Mesenchymal stem cell (in vitro differentiated cells and primary cell): Measurements from ENCODE around the gene HMBS.

Source experiments
- DNase-seq: peaks from one replicate; pipeline ENCODE4 v3.0.0-alpha.2; 2013
- H2AFZ ChIP-seq: one replicate; pipeline ENCODE4 v1.6.1; 2013; ENCODE audit warnings: low read depth, mild to moderate bottlenecking, control low read depth, inconsistent platforms, low read length, moderate library complexity
- H2AK5ac ChIP-seq: 2 replicates; pipeline ENCODE4 v1.6.1; 2013; ENCODE audit warnings: low read length, moderate library complexity, mild to moderate bottlenecking, inconsistent platforms; ENCODE audit not compliant: severe bottlenecking
- H2BK120ac ChIP-seq: one replicate; pipeline ENCODE4 v1.6.1; 2013; ENCODE audit warnings: low read depth, mild to moderate bottlenecking, inconsistent platforms, low read length, moderate library complexity
- H2BK12ac ChIP-seq, 2 experiments: one replicate each; pipeline ENCODE4 v1.6.1; 2013; ENCODE audit warnings: inconsistent platforms in 2 of 2, low read length in 2 of 2, mild to moderate bottlenecking in 2 of 2, moderate library complexity in 2 of 2, control low read depth in 1 of 2
- H2BK15ac ChIP-seq: one replicate; pipeline ENCODE4 v1.6.1; 2013; ENCODE audit warnings: mild to moderate bottlenecking, low read depth, inconsistent platforms; ENCODE audit not compliant: poor library complexity, severe bottlenecking
- H2BK5ac ChIP-seq: 2 replicates; pipeline ENCODE4 v1.6.1; 2013; ENCODE audit warnings: low read depth, mild to moderate bottlenecking, low read length, control low read depth, inconsistent platforms; ENCODE audit not compliant: poor library complexity, severe bottlenecking
- H3K14ac ChIP-seq, 2 experiments: one replicate each; pipeline ENCODE4 v1.6.1; 2013; ENCODE audit warnings: inconsistent platforms in 2 of 2, low read length in 2 of 2, control low read depth in 1 of 2, mild to moderate bottlenecking in 1 of 2, moderate library complexity in 1 of 2
- H3K18ac ChIP-seq, 2 experiments: one replicate each; pipeline ENCODE4 v1.6.1; 2013; ENCODE audit warnings: inconsistent platforms in 2 of 2, low read length in 2 of 2, control low read depth in 1 of 2, low read depth in 1 of 2, mild to moderate bottlenecking in 1 of 2
- H3K23ac ChIP-seq, 2 experiments: one replicate each; pipeline ENCODE4 v1.6.1; 2013; ENCODE audit warnings: inconsistent platforms in 2 of 2, low read length in 2 of 2, mild to moderate bottlenecking in 2 of 2, moderate library complexity in 2 of 2, control low read depth in 1 of 2
- H3K27ac ChIP-seq: 2 replicates; pipeline ENCODE4 v1.5.1; 2013; ENCODE audit warnings: mild to moderate bottlenecking, moderate library complexity, low read length, control low read depth, inconsistent platforms; ENCODE audit not compliant: poor library complexity, severe bottlenecking
- H3K27me3 ChIP-seq, 2 experiments: 2 replicates each; pipeline versions ENCODE4 v1.6.1 to v1.7.0; 2013; ENCODE audit warnings: low read length in 2 of 2, mild to moderate bottlenecking in 2 of 2, moderate library complexity in 2 of 2, control low read depth in 1 of 2, inconsistent platforms in 1 of 2; ENCODE audit not compliant: control insufficient read depth in 1 of 2, insufficient read depth in 1 of 2
- H3K36me3 ChIP-seq, 2 experiments: 2 replicates each; pipeline versions ENCODE4 v1.6.1 to v1.7.0; 2013; ENCODE audit warnings: low read length in 2 of 2, control low read depth in 1 of 2, inconsistent platforms in 1 of 2, low read depth in 1 of 2, mild to moderate bottlenecking in 1 of 2; ENCODE audit not compliant: insufficient read depth in 2 of 2, control insufficient read depth in 1 of 2
- H3K4ac ChIP-seq, 2 experiments: one replicate each; pipeline ENCODE4 v1.6.1; 2013; ENCODE audit warnings: inconsistent platforms in 2 of 2, low read length in 2 of 2, mild to moderate bottlenecking in 2 of 2, moderate library complexity in 2 of 2, control low read depth in 1 of 2, low read depth in 1 of 2
- H3K4me1 ChIP-seq: 2 replicates; pipeline ENCODE4 v1.6.1; 2013; ENCODE audit warnings: low read depth, low read length, control low read depth; ENCODE audit not compliant: control insufficient read depth, insufficient read depth
- H3K4me2 ChIP-seq: 2 replicates; pipeline ENCODE4 v1.6.1; 2013; ENCODE audit warnings: low read length, mild to moderate bottlenecking, inconsistent platforms; ENCODE audit not compliant: poor library complexity, severe bottlenecking
- H3K4me3 ChIP-seq, 2 experiments: 2 replicates each; pipeline versions ENCODE4 v1.5.1 to v1.7.0; 2013; ENCODE audit warnings: low read length in 2 of 2, mild to moderate bottlenecking in 2 of 2, control low read depth in 1 of 2, low read depth in 1 of 2; ENCODE audit not compliant: insufficient read depth in 1 of 2
- H3K79me1 ChIP-seq: replicated peaks from 2 replicates; pipeline ENCODE4 v1.6.1; 2013; ENCODE audit warnings: mild to moderate bottlenecking, control low read depth, low read length, inconsistent platforms; ENCODE audit not compliant: poor library complexity, severe bottlenecking
- H3K9ac ChIP-seq: 2 replicates; pipeline ENCODE4 v1.7.0; 2013; ENCODE audit warnings: mild to moderate bottlenecking, low read length, moderate library complexity
- H3K9me3 ChIP-seq: 2 replicates; pipeline ENCODE4 v1.7.0; 2013; ENCODE audit warnings: mild to moderate bottlenecking, low read length; ENCODE audit not compliant: control insufficient read depth
- H4K8ac ChIP-seq: one replicate; pipeline ENCODE4 v1.6.1; 2013; ENCODE audit warnings: inconsistent platforms, mild to moderate bottlenecking, low read length, moderate library complexity
- H4K91ac ChIP-seq: one replicate; pipeline ENCODE4 v1.6.1; 2013; ENCODE audit warnings: mild to moderate bottlenecking, low read length, inconsistent platforms
- WGBS: methylation state at CpG from one replicate; pipeline ENCODE4 v1.1.7; 2013; ENCODE audit warnings: mixed read lengths; 5-methylcytosine and 5-hydroxymethylcytosine counted together

The HMBS gene

GRCh38 chr11:119112314-119113020 lies 27.8 kb downstream of the HMBS start:
- Histone ChIP-seq H2BK15ac (no peak overlapping the region), H3K79me1 (peaks cover 24% of the 10 kb centered on the region), H3K4me3 (no peak overlapping the region), H3K4ac (no peak overlapping the region), H4K8ac (no peak overlapping the region), H3K27ac (no peak overlapping the region), H2AK5ac (no peak overlapping the region), H2BK120ac (no peak overlapping the region), H2BK5ac (no peak overlapping the region), H3K18ac (no peak overlapping the region), H3K4me1 (peaks cover 13% of the 10 kb centered on the region), H3K36me3 (peaks cover 56 to 62% of the 10 kb centered on the region in 2 experiments), H3K9me3 (no peaks in the 10 kb centered on the region), H3K4me2 (no peak overlapping the region), H3K14ac (no peak overlapping the region), H3K23ac (no peak overlapping the region), H3K27me3 (no peaks in the 10 kb centered on the region), H4K91ac (no peak overlapping the region), H2AFZ (no peak overlapping the region), H3K9ac (no peak overlapping the region), H2BK12ac (no peak overlapping the region)
- no peak for DNase-seq
- 96% methylated on average over 12 of the region's 12 CpGs for WGBS

DNA sequence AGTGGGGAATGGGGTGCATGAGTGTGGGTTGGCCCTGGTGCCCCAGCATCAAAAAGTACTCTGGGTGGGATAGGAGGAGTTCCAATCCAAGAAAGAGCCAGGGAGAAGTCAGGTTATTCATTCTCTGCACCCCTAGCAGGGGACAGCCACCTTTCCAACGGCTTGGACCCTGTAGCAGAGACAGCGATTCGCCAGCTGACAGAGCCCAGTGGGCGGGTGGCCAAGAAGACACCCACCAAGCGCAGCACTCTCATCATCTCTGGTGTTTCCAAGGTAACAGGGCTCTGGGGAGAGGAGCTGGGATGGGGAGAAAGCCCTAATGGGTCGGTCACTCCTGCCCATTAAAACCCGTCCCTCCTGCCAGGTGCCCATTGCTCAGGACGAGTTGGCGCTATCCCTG lies 29.0 kb downstream of the HMBS start:
- no peak overlapping the region for H3K4me2 ChIP-seq
- H2BK120ac ChIP-seq, result no peak overlapping the region
- H3K9me3 ChIP-seq, result no peaks in the 10 kb centered on the region
- peaks cover 3% of the 10 kb centered on the region for H3K4me1 ChIP-seq
- H3K9ac ChIP-seq, result no peak overlapping the region
- H2BK15ac ChIP-seq, result no peak overlapping the region
- no peak overlapping the region for H2BK12ac ChIP-seq
- H3K4ac ChIP-seq, result no peak overlapping the region
- H3K27me3 ChIP-seq, result no peaks in the 10 kb centered on the region
- no peak overlapping the region for H2BK5ac ChIP-seq
- H2AK5ac ChIP-seq, result no peak overlapping the region
- H4K8ac ChIP-seq, result no peak overlapping the region
- H3K79me1 ChIP-seq, result peaks cover 14% of the 10 kb centered on the region
- WGBS, result 99% methylated on average over 9 of the region's 9 CpGs
- H3K18ac ChIP-seq, result no peak overlapping the region
- H3K4me3 ChIP-seq, result no peak overlapping the region
- no peak overlapping the region for H4K91ac ChIP-seq
- no peak overlapping the region for H3K27ac ChIP-seq
- no peak overlapping the region for H3K23ac ChIP-seq
- H3K14ac ChIP-seq, result no peak overlapping the region
- DNase-seq, result no peak
- peaks cover 56 to 66% of the 10 kb centered on the region in 2 experiments for H3K36me3 ChIP-seq
- no peak overlapping the region for H2AFZ ChIP-seq

DNA sequence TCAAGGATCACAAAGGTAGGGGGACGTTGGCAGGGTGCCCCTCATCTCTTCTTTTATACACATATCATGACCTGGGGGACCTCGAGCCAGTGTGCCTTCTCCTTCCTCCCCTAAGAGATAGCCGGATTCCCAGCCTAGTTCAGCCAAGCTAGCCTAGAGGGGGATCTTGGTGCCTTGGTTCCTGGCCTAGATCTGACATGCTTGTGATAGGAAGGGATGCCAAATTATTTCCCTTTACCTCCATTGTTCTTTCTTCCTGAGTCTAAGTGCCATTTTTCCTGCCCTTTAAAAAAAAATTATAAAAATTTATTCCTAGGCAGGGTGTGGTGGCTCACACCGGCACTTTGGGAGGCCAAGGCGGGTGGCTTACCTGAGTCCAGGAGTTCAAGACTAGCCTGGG lies 29.7 kb downstream of the HMBS start:
- Histone ChIP-seq H3K79me1 (peaks cover 8% of the 10 kb centered on the region), H3K14ac (no peak overlapping the region), H4K8ac (no peak overlapping the region), H3K23ac (no peak overlapping the region), H3K27me3 (no peaks in the 10 kb centered on the region), H3K27ac (no peak overlapping the region), H2BK12ac (no peak overlapping the region), H3K4me3 (no peak overlapping the region), H3K36me3 (peaks cover 56 to 66% of the 10 kb centered on the region in 2 experiments), H4K91ac (no peak overlapping the region), H3K4ac (no peak overlapping the region), H2BK120ac (no peak overlapping the region), H2BK15ac (no peak overlapping the region), H3K18ac (no peak overlapping the region), H3K4me2 (no peak overlapping the region), H3K9ac (no peak overlapping the region), H2AK5ac (no peak overlapping the region), H3K4me1 (no peaks in the 10 kb centered on the region), H2BK5ac (no peak overlapping the region), H3K9me3 (no peaks in the 10 kb centered on the region), H2AFZ (no peak overlapping the region)
- DNase-seq, result no peak
- WGBS, result 96% methylated on average over 4 of the region's 5 CpGs

- H3K9ac ChIP-seq, result no peak overlapping the region
- H2BK12ac ChIP-seq, result no peak overlapping the region
- no peak for DNase-seq
- no peaks in the 10 kb centered on the region for H3K79me1 ChIP-seq
- no peak overlapping the region for H3K27ac ChIP-seq
- H3K4ac ChIP-seq, result no peak overlapping the region
- H3K14ac ChIP-seq, result no peak overlapping the region
- WGBS, result 86% methylated on average over 24 of the region's 24 CpGs
- no peak overlapping the region for H2BK15ac ChIP-seq
- H2AK5ac ChIP-seq, result no peak overlapping the region
- H2AFZ ChIP-seq, result no peak overlapping the region
- no peak overlapping the region for H3K18ac ChIP-seq
- no peaks in the 10 kb centered on the region for H3K27me3 ChIP-seq
- no peak overlapping the region for H4K91ac ChIP-seq
- H4K8ac ChIP-seq, result no peak overlapping the region
- H3K9me3 ChIP-seq, result no peaks in the 10 kb centered on the region
- no peaks in the 10 kb centered on the region for H3K4me1 ChIP-seq
- no peak overlapping the region for H2BK5ac ChIP-seq
- no peak overlapping the region for H2BK120ac ChIP-seq
- no peak overlapping the region for H3K4me3 ChIP-seq
- peaks cover 49 to 63% of the 10 kb centered on the region in 2 experiments for H3K36me3 ChIP-seq
- no peak overlapping the region for H3K23ac ChIP-seq
- H3K4me2 ChIP-seq, result no peak overlapping the region
Observed at GRCh38 chr11:119115484-119116234, 31.0 kb downstream of the HMBS start.
